H1 (cell line): ENCODE data around the gene CAMSAP3. TPM values are rescaled to one million over a fixed set of nuclear protein-coding genes. Genes with fewer than 3 reads are reported as not detected.

Source experiments
- BACH1 ChIP-seq: IDR thresholded peaks from 2 replicates; pipeline ENCODE4 v1.6.1; 2012; ENCODE audit warnings: low read length, improper control_type of control experiment
- CEBPB ChIP-seq: IDR thresholded peaks from 2 replicates; pipeline ENCODE4 v1.6.1; 2012; ENCODE audit warnings: low read depth, low read length
- HDAC6 ChIP-seq: IDR thresholded peaks from one replicate; pipeline ENCODE4 v1.7.1; 2012; ENCODE audit warnings: low read depth, mild to moderate bottlenecking, inconsistent platforms, low read length, moderate library complexity
- KDM5A ChIP-seq: fragments of 200-600 bp; IDR thresholded peaks from 2 replicates; pipeline ENCODE4 v1.7.1; 2012; ENCODE audit warnings: mild to moderate bottlenecking, low read length, inconsistent platforms, mixed read lengths
- POU5F1 ChIP-seq: IDR thresholded peaks from 2 replicates; pipeline ENCODE4 v1.6.1; 2011; ENCODE audit warnings: low read depth, mild to moderate bottlenecking, low read length, moderate library complexity
- RAD21 ChIP-seq, 2 experiments: IDR thresholded peaks in 1 of 2; conservative IDR thresholded peaks in 1 of 2; 2 replicates each; pipeline ENCODE4 v1.6.1; 2011; ENCODE audit warnings: low read depth in 2 of 2, low read length in 2 of 2, improper control_type of control experiment in 1 of 2, inconsistent platforms in 1 of 2, mild to moderate bottlenecking in 1 of 2, moderate library complexity in 1 of 2
- polyA plus RNA-seq, 7 experiments: library from polyadenylated mRNA; depleted of rRNA in 3 of 7; stranded (reverse) in 5 of 7; unstranded in 2 of 7; fragments of >200 nt in 5 of 7; fragments of 200-250 nt in 2 of 7; gene quantifications; 1 replicate in 5 of 7; 2 replicates in 1 of 7; 4 replicates in 1 of 7; pipeline versions ENCODE4 v1.2.1 to v1.2.3, GENCODE V29; 2011 to 2013; ENCODE audit warnings: missing spikeins in 2 of 7, mixed read lengths in 2 of 7
- total RNA-seq: library from RNA; stranded (reverse); fragmentation: NEBNext Ultra II Directional; extraction: Animal tissue kit (Norgen Biotek cat#: 25700); gene quantifications from 2 replicates; pipeline ENCODE4 v1.2.1, GENCODE V29; 2021
- TF ChIP-seq, protein P1 (sequence below): fragments of 300-600 bp; sonication (generic); IDR thresholded peaks from 2 replicates; pipeline ENCODE4 v1.7.1; 2012; ENCODE audit warnings: low read length, moderate library complexity, mild to moderate bottlenecking, inconsistent platforms; ENCODE audit not compliant: insufficient replicate concordance
- TF ChIP-seq, protein P2 (sequence below): IDR thresholded peaks from 2 replicates; pipeline ENCODE4 v1.6.1; 2012; ENCODE audit warnings: inconsistent platforms
- TF ChIP-seq, protein P3 (sequence below), 3 experiments: IDR thresholded peaks; 1 replicate in 2 of 3; 2 replicates in 1 of 3; pipeline versions ENCODE4 v1.5.1 to v1.6.1; 2011; ENCODE audit warnings: low read length in 3 of 3, mild to moderate bottlenecking in 3 of 3, inconsistent platforms in 2 of 3, low read depth in 1 of 3, moderate library complexity in 1 of 3; ENCODE audit not compliant: insufficient read depth in 1 of 3; ENCODE audit errors: control extremely low read depth in 1 of 3

CAMSAP3 gene
- total and polyA plus RNA-seq, 2 of the 8 experiments (the other 6 are each of a cell fraction or from before 2014, with no cell fraction given), result 11.4 to 30.4 TPM

- TF ChIP-seq, protein P1, sequence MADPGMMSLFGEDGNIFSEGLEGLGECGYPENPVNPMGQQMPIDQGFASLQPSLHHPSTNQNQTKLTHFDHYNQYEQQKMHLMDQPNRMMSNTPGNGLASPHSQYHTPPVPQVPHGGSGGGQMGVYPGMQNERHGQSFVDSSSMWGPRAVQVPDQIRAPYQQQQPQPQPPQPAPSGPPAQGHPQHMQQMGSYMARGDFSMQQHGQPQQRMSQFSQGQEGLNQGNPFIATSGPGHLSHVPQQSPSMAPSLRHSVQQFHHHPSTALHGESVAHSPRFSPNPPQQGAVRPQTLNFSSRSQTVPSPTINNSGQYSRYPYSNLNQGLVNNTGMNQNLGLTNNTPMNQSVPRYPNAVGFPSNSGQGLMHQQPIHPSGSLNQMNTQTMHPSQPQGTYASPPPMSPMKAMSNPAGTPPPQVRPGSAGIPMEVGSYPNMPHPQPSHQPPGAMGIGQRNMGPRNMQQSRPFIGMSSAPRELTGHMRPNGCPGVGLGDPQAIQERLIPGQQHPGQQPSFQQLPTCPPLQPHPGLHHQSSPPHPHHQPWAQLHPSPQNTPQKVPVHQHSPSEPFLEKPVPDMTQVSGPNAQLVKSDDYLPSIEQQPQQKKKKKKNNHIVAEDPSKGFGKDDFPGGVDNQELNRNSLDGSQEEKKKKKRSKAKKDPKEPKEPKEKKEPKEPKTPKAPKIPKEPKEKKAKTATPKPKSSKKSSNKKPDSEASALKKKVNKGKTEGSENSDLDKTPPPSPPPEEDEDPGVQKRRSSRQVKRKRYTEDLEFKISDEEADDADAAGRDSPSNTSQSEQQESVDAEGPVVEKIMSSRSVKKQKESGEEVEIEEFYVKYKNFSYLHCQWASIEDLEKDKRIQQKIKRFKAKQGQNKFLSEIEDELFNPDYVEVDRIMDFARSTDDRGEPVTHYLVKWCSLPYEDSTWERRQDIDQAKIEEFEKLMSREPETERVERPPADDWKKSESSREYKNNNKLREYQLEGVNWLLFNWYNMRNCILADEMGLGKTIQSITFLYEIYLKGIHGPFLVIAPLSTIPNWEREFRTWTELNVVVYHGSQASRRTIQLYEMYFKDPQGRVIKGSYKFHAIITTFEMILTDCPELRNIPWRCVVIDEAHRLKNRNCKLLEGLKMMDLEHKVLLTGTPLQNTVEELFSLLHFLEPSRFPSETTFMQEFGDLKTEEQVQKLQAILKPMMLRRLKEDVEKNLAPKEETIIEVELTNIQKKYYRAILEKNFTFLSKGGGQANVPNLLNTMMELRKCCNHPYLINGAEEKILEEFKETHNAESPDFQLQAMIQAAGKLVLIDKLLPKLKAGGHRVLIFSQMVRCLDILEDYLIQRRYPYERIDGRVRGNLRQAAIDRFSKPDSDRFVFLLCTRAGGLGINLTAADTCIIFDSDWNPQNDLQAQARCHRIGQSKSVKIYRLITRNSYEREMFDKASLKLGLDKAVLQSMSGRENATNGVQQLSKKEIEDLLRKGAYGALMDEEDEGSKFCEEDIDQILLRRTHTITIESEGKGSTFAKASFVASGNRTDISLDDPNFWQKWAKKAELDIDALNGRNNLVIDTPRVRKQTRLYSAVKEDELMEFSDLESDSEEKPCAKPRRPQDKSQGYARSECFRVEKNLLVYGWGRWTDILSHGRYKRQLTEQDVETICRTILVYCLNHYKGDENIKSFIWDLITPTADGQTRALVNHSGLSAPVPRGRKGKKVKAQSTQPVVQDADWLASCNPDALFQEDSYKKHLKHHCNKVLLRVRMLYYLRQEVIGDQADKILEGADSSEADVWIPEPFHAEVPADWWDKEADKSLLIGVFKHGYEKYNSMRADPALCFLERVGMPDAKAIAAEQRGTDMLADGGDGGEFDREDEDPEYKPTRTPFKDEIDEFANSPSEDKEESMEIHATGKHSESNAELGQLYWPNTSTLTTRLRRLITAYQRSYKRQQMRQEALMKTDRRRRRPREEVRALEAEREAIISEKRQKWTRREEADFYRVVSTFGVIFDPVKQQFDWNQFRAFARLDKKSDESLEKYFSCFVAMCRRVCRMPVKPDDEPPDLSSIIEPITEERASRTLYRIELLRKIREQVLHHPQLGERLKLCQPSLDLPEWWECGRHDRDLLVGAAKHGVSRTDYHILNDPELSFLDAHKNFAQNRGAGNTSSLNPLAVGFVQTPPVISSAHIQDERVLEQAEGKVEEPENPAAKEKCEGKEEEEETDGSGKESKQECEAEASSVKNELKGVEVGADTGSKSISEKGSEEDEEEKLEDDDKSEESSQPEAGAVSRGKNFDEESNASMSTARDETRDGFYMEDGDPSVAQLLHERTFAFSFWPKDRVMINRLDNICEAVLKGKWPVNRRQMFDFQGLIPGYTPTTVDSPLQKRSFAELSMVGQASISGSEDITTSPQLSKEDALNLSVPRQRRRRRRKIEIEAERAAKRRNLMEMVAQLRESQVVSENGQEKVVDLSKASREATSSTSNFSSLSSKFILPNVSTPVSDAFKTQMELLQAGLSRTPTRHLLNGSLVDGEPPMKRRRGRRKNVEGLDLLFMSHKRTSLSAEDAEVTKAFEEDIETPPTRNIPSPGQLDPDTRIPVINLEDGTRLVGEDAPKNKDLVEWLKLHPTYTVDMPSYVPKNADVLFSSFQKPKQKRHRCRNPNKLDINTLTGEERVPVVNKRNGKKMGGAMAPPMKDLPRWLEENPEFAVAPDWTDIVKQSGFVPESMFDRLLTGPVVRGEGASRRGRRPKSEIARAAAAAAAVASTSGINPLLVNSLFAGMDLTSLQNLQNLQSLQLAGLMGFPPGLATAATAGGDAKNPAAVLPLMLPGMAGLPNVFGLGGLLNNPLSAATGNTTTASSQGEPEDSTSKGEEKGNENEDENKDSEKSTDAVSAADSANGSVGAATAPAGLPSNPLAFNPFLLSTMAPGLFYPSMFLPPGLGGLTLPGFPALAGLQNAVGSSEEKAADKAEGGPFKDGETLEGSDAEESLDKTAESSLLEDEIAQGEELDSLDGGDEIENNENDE, result no peak
- TF ChIP-seq, protein P2, sequence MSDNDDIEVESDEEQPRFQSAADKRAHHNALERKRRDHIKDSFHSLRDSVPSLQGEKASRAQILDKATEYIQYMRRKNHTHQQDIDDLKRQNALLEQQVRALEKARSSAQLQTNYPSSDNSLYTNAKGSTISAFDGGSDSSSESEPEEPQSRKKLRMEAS, result no peak
- no peak for TF ChIP-seq POU5F1
- no peak for TF ChIP-seq KDM5A
- no peak for TF ChIP-seq RAD21 (IDR thresholded peaks at IDR 0.05 in 1 of 2, conservative IDR thresholded peaks at IDR 0.05 in 1 of 2; ENCODE audit: low read depth in 2 of 2, low read length in 2 of 2)
- no peak for TF ChIP-seq CEBPB
- no peak for TF ChIP-seq BACH1
- TF ChIP-seq, protein P3, sequence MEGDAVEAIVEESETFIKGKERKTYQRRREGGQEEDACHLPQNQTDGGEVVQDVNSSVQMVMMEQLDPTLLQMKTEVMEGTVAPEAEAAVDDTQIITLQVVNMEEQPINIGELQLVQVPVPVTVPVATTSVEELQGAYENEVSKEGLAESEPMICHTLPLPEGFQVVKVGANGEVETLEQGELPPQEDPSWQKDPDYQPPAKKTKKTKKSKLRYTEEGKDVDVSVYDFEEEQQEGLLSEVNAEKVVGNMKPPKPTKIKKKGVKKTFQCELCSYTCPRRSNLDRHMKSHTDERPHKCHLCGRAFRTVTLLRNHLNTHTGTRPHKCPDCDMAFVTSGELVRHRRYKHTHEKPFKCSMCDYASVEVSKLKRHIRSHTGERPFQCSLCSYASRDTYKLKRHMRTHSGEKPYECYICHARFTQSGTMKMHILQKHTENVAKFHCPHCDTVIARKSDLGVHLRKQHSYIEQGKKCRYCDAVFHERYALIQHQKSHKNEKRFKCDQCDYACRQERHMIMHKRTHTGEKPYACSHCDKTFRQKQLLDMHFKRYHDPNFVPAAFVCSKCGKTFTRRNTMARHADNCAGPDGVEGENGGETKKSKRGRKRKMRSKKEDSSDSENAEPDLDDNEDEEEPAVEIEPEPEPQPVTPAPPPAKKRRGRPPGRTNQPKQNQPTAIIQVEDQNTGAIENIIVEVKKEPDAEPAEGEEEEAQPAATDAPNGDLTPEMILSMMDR (IDR thresholded peaks at IDR 0.05; ENCODE audit: control extremely low read depth in 1 of 3, insufficient read depth in 1 of 3, low read depth in 1 of 3, low read length in 3 of 3), result no peak
- TF ChIP-seq HDAC6, result no peak
These were observed 13.2 kb upstream of the CAMSAP3 start (continued) for GRCh38 chr19:7582446-7582845.
